Measurements from ENCODE around the gene TMEM163.

- TF ChIP-seq, protein P1, sequence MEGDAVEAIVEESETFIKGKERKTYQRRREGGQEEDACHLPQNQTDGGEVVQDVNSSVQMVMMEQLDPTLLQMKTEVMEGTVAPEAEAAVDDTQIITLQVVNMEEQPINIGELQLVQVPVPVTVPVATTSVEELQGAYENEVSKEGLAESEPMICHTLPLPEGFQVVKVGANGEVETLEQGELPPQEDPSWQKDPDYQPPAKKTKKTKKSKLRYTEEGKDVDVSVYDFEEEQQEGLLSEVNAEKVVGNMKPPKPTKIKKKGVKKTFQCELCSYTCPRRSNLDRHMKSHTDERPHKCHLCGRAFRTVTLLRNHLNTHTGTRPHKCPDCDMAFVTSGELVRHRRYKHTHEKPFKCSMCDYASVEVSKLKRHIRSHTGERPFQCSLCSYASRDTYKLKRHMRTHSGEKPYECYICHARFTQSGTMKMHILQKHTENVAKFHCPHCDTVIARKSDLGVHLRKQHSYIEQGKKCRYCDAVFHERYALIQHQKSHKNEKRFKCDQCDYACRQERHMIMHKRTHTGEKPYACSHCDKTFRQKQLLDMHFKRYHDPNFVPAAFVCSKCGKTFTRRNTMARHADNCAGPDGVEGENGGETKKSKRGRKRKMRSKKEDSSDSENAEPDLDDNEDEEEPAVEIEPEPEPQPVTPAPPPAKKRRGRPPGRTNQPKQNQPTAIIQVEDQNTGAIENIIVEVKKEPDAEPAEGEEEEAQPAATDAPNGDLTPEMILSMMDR (IDR thresholded peaks at IDR 0.05), result no peak
- TF ChIP-seq POLR2A (IDR thresholded peaks at IDR 0.05) (no peak), POLR2AphosphoS5 (IDR thresholded peaks at IDR 0.05) (no peak), EP300 (IDR thresholded peaks at IDR 0.05) (no peak)
These were observed 107.9 kb downstream of the TMEM163 start for GRCh38 chr2:134610871-134611270.

Data from stomach (tissue), 4 donors.